ENCODE results near the gene CREG1. TPM values are rescaled to one million over a fixed set of nuclear protein-coding genes. Genes with fewer than 3 reads are reported as not detected.

The CREG1 gene
- total RNA-seq, 6 experiments from 2014 or later, result 95.8 to 230 (median 171) TPM

GRCh38 chr1:167515461-167515860 lies 38.1 kb downstream of the CREG1 start:
- ATAC-seq (no peak), DNase-seq (no peak)
- WGBS (ENCODE audit: insufficient coverage, low coverage, low lambda C conversion rate, missing lambda C conversion rate), result 82% methylated on average over 3 of the region's 3 CpGs
- H3K9me3 ChIP-seq, result no peaks in the 10 kb centered on the region
- H3K4me1 ChIP-seq, result no peaks in the 10 kb centered on the region
- no peak overlapping the region for H3K4me3 ChIP-seq
- intact Hi-C loops (cut with DNase I), result no loop called here
- no peaks in the 10 kb centered on the region for H3K27me3 ChIP-seq
- H3K27ac ChIP-seq, result no peak overlapping the region
- no peak for TF ChIP-seq CTCF (IDR thresholded peaks at IDR 0.05)
- TF ChIP-seq POLR2A (IDR thresholded peaks at IDR 0.05), result no peak
- H3K36me3 ChIP-seq, result no peaks in the 10 kb centered on the region

GRCh38 chr1:167514288-167514687 lies 39.3 kb downstream of the CREG1 start:
- DNase-seq, result no peak
- TF ChIP-seq CTCF (IDR thresholded peaks at IDR 0.05) (no peak), POLR2A (IDR thresholded peaks at IDR 0.05) (no peak)
- no peaks in the 10 kb centered on the region for H3K36me3 ChIP-seq
- intact Hi-C loops (cut with DNase I), result no loop called here
- H3K4me3 ChIP-seq, result no peak overlapping the region
- 82% methylated on average over 9 of the region's 9 CpGs for WGBS (ENCODE audit: insufficient coverage, low coverage, low lambda C conversion rate, missing lambda C conversion rate)
- H3K9me3 ChIP-seq, result no peaks in the 10 kb centered on the region
- ATAC-seq, result no peak
- no peak overlapping the region for H3K27ac ChIP-seq
- H3K27me3 ChIP-seq, result no peaks in the 10 kb centered on the region
- no peaks in the 10 kb centered on the region for H3K4me1 ChIP-seq

- intact Hi-C loops (cut with DNase I), result no loop called here
- no peak for TF ChIP-seq POLR2A (IDR thresholded peaks at IDR 0.05)
- TF ChIP-seq CTCF (IDR thresholded peaks at IDR 0.05), result no peak
These were observed 41.4 kb downstream of the CREG1 start for GRCh38 chr1:167512046-167512654.

GRCh38 chr1:167511374-167511986 lies 42.1 kb downstream of the CREG1 start:
- TF ChIP-seq CTCF (IDR thresholded peaks at IDR 0.05), result no peak
- no peak for TF ChIP-seq POLR2A (IDR thresholded peaks at IDR 0.05)
- H3K4me3 ChIP-seq, result no peak overlapping the region
- WGBS (ENCODE audit: insufficient coverage, low coverage, low lambda C conversion rate, missing lambda C conversion rate), result 84% methylated on average over 11 of the region's 11 CpGs

More at GRCh38 chr1:167512046-167512654, 41.4 kb downstream of the CREG1 start:
- H3K27me3 ChIP-seq, result no peaks in the 10 kb centered on the region
- DNase-seq (no peak), ATAC-seq (no peak)
- no peak overlapping the region for H3K4me3 ChIP-seq
- 57% methylated on average over 7 of the region's 7 CpGs for WGBS (ENCODE audit: insufficient coverage, low coverage, low lambda C conversion rate, missing lambda C conversion rate)
- H3K9me3 ChIP-seq, result no peaks in the 10 kb centered on the region
- no peaks in the 10 kb centered on the region for H3K36me3 ChIP-seq
- no peak overlapping the region for H3K27ac ChIP-seq
- no peaks in the 10 kb centered on the region for H3K4me1 ChIP-seq

More at GRCh38 chr1:167511374-167511986, 42.1 kb downstream of the CREG1 start:
- DNase-seq (no peak), ATAC-seq (no peak)
- intact Hi-C loops (cut with DNase I), result no loop called here
- Histone ChIP-seq H3K27ac (no peak overlapping the region), H3K4me1 (no peaks in the 10 kb centered on the region), H3K9me3 (no peaks in the 10 kb centered on the region), H3K27me3 (no peaks in the 10 kb centered on the region), H3K36me3 (no peaks in the 10 kb centered on the region)

All from right lobe of liver (tissue), 6 donors.